ENCODE data around the gene TEX26. TPM values are rescaled to one million over a fixed set of nuclear protein-coding genes. Genes with fewer than 3 reads are reported as not detected.

The TEX26 gene
- total RNA-seq, 2 donors from 2014 or later: not detected

- ATAC-seq: no peak
- DNase-seq: no peak
- intact Hi-C loops (cut with DNase I, micrococcal nuclease): no loop called here
These were observed 32.9 kb downstream of the TEX26 start for GRCh38 chr13:30965380-30965779.

DNA sequence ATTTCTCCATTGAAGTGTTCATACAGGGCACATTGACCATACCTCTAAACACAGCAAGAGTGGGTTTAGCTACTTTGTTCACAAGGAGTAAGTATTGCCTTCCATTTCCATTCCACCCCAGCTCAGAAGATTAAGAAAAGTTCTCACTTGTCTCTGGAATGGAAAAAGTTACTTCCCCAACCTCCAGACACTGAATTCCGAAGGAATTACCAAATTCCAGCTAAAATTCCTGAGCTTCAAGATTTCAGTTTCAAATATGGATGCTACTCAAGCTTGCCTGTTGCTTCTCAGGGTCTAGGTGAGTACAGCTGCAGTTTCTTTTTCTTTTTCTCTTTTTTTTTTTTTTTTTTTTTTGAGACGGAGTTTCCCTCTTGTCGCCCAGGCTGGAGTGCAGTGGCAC is 33.6 kb downstream of the TEX26 start:
- intact Hi-C loops (cut with DNase I, micrococcal nuclease): no loop called here
- no peak for ATAC-seq
- no peak for DNase-seq

DNA sequence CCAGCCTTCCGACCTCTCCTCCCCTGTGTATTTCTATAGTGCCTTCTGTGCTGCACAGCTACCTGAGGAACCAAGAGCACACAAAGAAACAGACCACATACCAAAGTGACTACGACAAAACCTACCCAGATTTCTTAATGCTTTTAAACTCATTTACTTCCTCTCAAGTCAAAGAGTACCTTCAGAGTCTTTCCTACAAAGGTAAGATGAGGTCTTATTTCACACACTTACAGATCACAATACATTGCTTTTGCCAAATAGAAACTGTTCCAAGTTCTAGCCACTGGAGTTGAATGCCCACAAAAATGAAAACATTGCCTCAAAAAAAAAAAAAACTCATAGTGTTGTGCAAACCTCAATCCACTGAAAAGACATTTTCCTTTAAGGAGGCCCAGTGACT is 36.4 kb downstream of the TEX26 start:
- intact Hi-C loops (cut with DNase I, micrococcal nuclease): no loop called here
- no peak for ATAC-seq
- no peak for DNase-seq

DNA sequence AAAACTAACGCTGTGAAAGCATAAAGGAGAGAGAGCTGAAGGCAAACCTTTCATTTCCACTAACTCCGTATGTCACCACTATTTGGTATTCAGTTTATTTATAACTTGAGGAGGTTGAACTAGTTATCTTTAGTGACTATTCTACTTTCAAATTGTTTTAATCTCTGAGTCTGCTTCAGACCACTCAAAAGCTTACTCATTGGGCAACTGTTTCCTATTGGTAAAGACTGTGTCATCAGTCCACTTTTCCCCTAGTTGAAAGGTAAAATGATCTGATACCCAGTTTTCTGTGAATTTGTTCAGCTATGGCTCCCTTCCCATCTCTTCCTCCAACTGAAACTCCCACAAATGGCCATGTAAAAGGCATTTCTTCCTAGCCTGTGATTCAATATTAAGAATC is 39.1 kb downstream of the TEX26 start:
- DNase-seq (no peak), ATAC-seq (no peak)
- intact Hi-C loops (cut with DNase I, micrococcal nuclease): no loop called here

GRCh38 chr13:30972888-30973377 is 40.5 kb downstream of the TEX26 start:
- intact Hi-C loops (cut with DNase I, micrococcal nuclease): no loop called here
- ATAC-seq: peak; percentile 53
- DNase-seq: no peak

DNA sequence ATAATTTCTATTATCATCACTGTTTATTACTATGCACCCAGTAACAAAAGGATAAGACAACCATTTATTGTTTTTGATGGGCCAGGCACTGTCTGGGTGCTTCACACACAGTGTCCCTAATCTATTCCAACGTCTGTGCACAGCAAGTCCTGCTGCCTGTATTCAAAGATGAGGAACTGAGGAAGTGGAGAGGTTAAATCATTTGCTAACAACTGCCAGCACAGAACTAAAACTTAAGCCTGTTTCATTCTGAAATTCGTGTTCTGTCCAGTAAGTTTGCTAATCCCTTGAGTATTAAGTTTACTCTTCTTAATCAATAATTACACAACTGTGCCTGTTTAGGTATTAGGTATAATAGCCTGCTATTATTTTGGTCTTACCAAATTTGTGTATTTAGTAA is 41.9 kb downstream of the TEX26 start:
- DNase-seq: no peak
- intact Hi-C loops (cut with DNase I, micrococcal nuclease): no loop called here
- no peak for ATAC-seq

- DNase-seq (no peak), ATAC-seq (no peak)
- intact Hi-C loops (cut with DNase I, micrococcal nuclease): no loop called here
These were observed 43.6 kb downstream of the TEX26 start for GRCh38 chr13:30976025-30976424.

DNA sequence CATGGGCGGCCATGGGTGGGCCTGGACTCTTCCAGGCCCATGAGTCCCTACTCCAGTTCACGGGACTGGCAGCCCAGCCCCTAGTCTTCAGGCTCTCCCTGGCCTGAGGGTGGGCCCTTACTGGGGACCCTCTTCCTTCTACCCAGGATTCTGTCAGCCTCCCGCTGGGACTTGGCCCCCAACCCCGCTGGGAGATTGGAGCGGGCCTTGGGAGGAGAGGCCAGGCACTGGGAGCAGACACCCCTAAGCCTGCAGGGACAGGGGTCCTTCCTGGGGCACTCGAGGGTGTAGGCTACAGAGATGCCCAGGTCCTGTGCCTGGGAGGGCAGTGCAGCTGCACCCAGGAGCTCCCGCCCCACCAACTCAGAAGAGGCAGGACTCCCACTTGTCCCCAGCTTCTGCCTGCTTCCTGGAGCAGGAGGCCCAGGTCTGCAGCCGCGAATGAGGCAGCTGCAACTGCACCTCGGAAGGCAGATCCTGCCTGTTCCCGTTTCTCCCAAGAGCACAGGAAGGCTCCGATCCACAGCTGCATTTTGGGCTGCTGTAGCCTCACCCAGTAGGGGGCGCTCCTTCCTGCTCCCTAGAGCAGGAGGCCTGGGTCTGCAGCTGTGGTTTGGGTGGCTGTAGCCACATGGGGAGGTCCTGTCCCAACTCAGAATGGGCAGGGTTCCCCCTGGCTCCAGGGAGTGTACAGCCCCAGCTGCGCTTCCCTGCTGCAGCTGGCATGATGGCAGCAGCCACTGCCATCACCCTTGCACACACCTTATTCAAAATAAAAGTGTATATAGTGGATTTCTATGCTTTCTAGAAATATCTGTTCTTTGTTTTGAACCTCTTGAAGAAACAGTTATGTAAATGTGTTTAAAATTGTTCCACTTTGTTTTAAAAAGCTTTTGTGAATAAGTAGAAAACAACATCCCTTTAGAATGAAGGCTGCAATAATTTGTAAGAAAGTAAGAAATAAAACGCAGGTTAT is 46.8 kb downstream of the TEX26 start:
- peak; percentile 29 to 73 for DNase-seq
- ATAC-seq: peak; percentile 63
- intact Hi-C loops (cut with DNase I, micrococcal nuclease): no loop called here

- intact Hi-C loops (cut with DNase I, micrococcal nuclease): no loop called here
- DNase-seq (no peak), ATAC-seq (no peak)
These were observed 50.0 kb downstream of the TEX26 start for GRCh38 chr13:30982506-30982905.

- no peak for DNase-seq
- intact Hi-C loops (cut with DNase I, micrococcal nuclease): no loop called here
- ATAC-seq: no peak
These were observed 50.5 kb downstream of the TEX26 start for GRCh38 chr13:30982906-30983305.

DNA sequence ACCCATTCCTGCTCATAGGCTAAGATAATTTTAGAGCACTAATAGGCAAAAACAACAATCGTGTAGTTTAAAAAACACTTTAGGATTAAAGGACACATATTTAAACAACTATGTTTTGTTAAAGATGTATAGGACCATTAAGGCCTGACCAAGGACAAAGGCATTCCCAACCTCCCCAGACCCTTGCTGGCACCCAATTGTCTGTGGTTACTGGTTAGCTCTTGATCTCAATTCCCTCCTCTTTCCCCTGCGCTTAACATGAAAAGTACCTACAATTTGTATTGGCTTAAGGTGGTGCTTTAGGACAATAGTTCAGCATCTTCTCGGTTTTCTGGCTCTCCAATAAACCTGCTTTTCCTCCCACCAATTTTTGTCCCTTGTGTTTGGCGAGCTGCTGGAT is 51.0 kb downstream of the TEX26 start:
- no peak for ATAC-seq
- intact Hi-C loops (cut with DNase I, micrococcal nuclease): no loop called here

DNA sequence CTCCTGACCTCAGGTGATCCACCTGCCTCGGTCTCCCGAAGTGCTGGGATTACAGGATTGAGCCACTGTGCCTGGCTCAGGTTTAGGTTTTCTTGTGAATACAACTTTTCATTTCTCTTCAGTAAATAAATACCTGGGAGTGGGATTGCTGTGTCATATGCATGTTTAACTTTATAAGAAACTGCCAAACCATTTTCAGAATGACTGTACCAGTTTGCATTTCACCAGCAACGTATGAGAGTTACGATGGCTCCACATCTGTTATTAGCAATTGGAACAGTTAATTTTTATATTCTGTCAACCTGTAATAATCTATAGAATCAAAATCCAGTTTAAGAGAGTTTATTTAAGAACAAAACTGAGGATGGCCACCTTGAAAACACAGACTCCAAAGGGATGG is 52.2 kb downstream of the TEX26 start:
- intact Hi-C loops (cut with DNase I, micrococcal nuclease): no loop called here
- no peak for ATAC-seq
- no peak for DNase-seq

More for the DNA sequence above, 51.0 kb downstream of the TEX26 start:
- no peak for DNase-seq

DNA sequence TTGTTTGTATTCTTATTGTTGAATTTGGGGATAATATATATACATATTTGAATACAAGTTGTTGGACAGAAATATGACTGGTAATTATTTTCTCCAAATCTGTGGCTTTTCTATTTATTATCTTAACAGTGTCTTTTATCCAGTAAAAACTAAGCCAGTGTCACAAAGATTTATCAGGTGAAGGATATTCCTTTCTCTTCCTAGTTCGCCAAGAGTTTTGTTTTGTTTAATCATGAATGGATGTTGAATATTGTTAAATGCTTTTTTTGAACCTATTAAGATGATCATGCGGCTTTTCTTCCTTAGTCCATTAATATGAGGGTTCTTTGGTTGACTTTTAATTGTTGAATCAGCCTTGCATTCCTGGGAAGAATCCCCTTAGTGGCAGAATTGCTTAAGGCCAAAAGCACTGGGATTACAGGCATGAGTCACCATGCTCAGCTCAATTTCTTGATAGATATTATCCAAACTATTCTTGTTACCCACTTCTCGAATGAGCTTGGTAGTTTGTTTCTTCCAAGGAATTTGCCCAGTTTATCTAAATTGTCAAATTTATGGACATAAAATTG is 53.3 kb downstream of the TEX26 start:
- intact Hi-C loops (cut with DNase I, micrococcal nuclease): no loop called here
- DNase-seq (no peak), ATAC-seq (no peak)

- intact Hi-C loops (cut with DNase I, micrococcal nuclease): no loop called here
- DNase-seq: no peak
These were observed 58.7 kb downstream of the TEX26 start for GRCh38 chr13:30991184-30991583.

GRCh38 chr13:30991922-30992321 is 59.5 kb downstream of the TEX26 start:
- DNase-seq: no peak
- no peak for ATAC-seq
- intact Hi-C loops (cut with DNase I, micrococcal nuclease): no loop called here

More at GRCh38 chr13:30991184-30991583, 58.7 kb downstream of the TEX26 start:
- no peak for ATAC-seq

DNA sequence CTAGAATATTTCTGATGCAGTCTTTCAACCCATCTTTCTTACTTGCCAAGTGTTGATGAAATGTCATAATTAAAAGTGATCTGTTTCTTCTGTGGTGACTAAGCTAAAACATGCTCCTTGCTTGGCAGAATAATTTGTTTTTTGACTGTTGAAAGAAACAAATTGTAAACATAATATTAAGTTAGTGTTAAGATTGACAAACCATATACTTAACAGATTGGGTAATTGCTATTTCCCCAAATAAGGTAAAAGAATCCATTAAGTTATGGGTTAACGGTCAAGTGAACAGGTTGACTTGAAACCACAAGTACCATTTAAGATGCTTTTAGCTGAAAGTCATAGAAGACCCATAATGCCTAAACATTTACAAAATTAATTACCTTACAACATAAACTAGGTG is 62.9 kb downstream of the TEX26 start:
- intact Hi-C loops (cut with DNase I, micrococcal nuclease): no loop called here
- ATAC-seq (no peak), DNase-seq (no peak)

- DNase-seq: no peak
- no peak for ATAC-seq
- intact Hi-C loops (cut with DNase I, micrococcal nuclease): no loop called here
These were observed 65.2 kb downstream of the TEX26 start for GRCh38 chr13:30997697-30998096.

GRCh38 chr13:30998136-30999088 is 66.0 kb downstream of the TEX26 start:
- intact Hi-C loops (cut with DNase I, micrococcal nuclease): no loop called here
- DNase-seq (no peak), ATAC-seq (no peak)

GRCh38 chr13:31000889-31001288 is 68.4 kb downstream of the TEX26 start:
- DNase-seq (no peak), ATAC-seq (no peak)
- intact Hi-C loops (cut with DNase I, micrococcal nuclease): no loop called here

Data from left colon (tissue), 2 donors.